Right lobe of liver (tissue), 6 donors: ENCODE data around the gene DGKZ. TPM values are rescaled to one million over a fixed set of nuclear protein-coding genes. Genes with fewer than 3 reads are reported as not detected.

ENCODE experiments used
- ATAC-seq, 4 donors: fragments of 200-7000 bp; cut with Tn5 transposase; one replicate each; pipeline ENCODE4 v1.9.1; 2020; ENCODE audit warnings: mild to moderate bottlenecking in 4 of 4, moderate library complexity in 4 of 4
- DNase-seq, 3 donors: peaks; one replicate each; pipeline ENCODE4 v3.0.0-alpha.2; 2020
- H3K27ac ChIP-seq, 3 donors: fragments of 200-600 bp; one replicate each; pipeline ENCODE4 v1.8.0; 2022
- H3K27me3 ChIP-seq, 2 donors: fragments of 200-600 bp; one replicate each; pipeline ENCODE4 v1.8.0; 2022
- H3K36me3 ChIP-seq, 4 donors: fragments of 200-600 bp; sonication (generic) in 1 of 4; one replicate each; pipeline versions ENCODE4 v1.5.1 to v1.8.0; 2017 to 2022; ENCODE audit warnings: control low read depth in 1 of 4
- H3K4me1 ChIP-seq, 4 donors: fragments of 200-600 bp; sonication (generic) in 1 of 4; one replicate each; pipeline versions ENCODE4 v1.5.1 to v1.8.0; 2017 to 2022; ENCODE audit warnings: control low read depth in 1 of 4
- H3K4me3 ChIP-seq, 3 donors: fragments of 200-600 bp; one replicate each; pipeline ENCODE4 v1.8.0; 2022
- H3K9me3 ChIP-seq, 4 donors: fragments of 200-600 bp; sonication (generic) in 1 of 4; one replicate each; pipeline versions ENCODE4 v1.5.1 to v1.8.0; 2017 to 2022; ENCODE audit warnings: control low read depth in 1 of 4
- CTCF ChIP-seq, 4 donors: fragments of 200-600 bp in 3 of 4; fragments of 450-650 bp in 1 of 4; IDR thresholded peaks; one replicate each; pipeline versions ENCODE4 v1.5.1 to v1.8.0; 2016 to 2022; ENCODE audit warnings: antibody characterized with exemption in 4 of 4, mild to moderate bottlenecking in 2 of 4
- POLR2A ChIP-seq: fragments of 450-650 bp; IDR thresholded peaks from one replicate; pipeline ENCODE4 v1.6.1; 2017; ENCODE audit warnings: antibody characterized with exemption, mild to moderate bottlenecking
- WGBS: methylation state at CpG from one replicate; pipeline ENCODE4 v1.1.6; 2018; ENCODE audit warnings: low coverage, low lambda C conversion rate; ENCODE audit not compliant: insufficient coverage; ENCODE audit errors: missing lambda C conversion rate; 5-methylcytosine and 5-hydroxymethylcytosine counted together
- intact Hi-C, 2 donors: fragments of 100-400 bp; cut with DNase I; formaldehyde crosslinking; loops; one replicate each; pipeline versions ENCODE4 v1.11.2 to v1.14.1; 2022
- total RNA-seq, 6 experiments: library from RNA; depleted of rRNA in 2 of 6; stranded (reverse); fragments of >200 nt in 2 of 6; fragmentation: NEBNext Ultra II Directional in 3 of 6; extraction: Animal tissue kit (Norgen Biotek cat#: 25700) in 3 of 6; gene quantifications; one replicate each; pipeline versions ENCODE4 v1.1.0 to v1.2.4, GENCODE V29; 2016 to 2023
- donor health status: DM: no; HTN: yes; CAD: no.
- donor health status: DM: no; HTN: no; CAD: no.
- donor health status: DM: no; HTN: no; CAD: no.
- donor health status: DM: no; HTN: yes; CAD: no.
- donor health status: DM: no; HTN: yes; CAD: no.

DGKZ gene
- total RNA-seq, 6 experiments from 2014 or later: 10.7 to 57.9 (median 16.0) TPM

- Histone ChIP-seq H3K27ac (no peak overlapping the region), H3K9me3 (no peaks in the 10 kb centered on the region), H3K36me3 (no peaks in the 10 kb centered on the region), H3K27me3 (no peaks in the 10 kb centered on the region), H3K4me1 (no peaks in the 10 kb centered on the region), H3K4me3 (no peak overlapping the region)
- intact Hi-C loops: no loop called here
- TF ChIP-seq POLR2A (no peak), CTCF (IDR thresholded peaks at IDR 0.05) (no peak)
- 75% methylated on average over 2 of the region's 6 CpGs for WGBS
- ATAC-seq (no peak), DNase-seq (no peak)
Measured at GRCh38 chr11:46322759-46323158, 24.5 kb upstream of the DGKZ start.

- 59% methylated on average over 8 of the region's 10 CpGs for WGBS
- intact Hi-C loops: no loop called here
Measured at GRCh38 chr11:46326813-46327416, 20.3 kb upstream of the DGKZ start.

GRCh38 chr11:46327829-46328228 is 19.4 kb upstream of the DGKZ start:
- Histone ChIP-seq H3K4me1 (peaks cover 0 to 5% (median 0%) of the 10 kb centered on the region in 4 donors), H3K27ac (no peak overlapping the region), H3K9me3 (no peaks in the 10 kb centered on the region), H3K27me3 (peaks cover 4 to 14% of the 10 kb centered on the region in 2 donors), H3K4me3 (no peak overlapping the region), H3K36me3 (no peaks in the 10 kb centered on the region)
- TF ChIP-seq CTCF (IDR thresholded peaks at IDR 0.05) (no peak), POLR2A (no peak)
- WGBS: 55% methylated on average over 8 of the region's 8 CpGs
- intact Hi-C loops: no loop called here
- DNase-seq (no peak), ATAC-seq (no peak)

More at GRCh38 chr11:46326813-46327416, 20.3 kb upstream of the DGKZ start:
- TF ChIP-seq POLR2A: no peak
- no peak for TF ChIP-seq CTCF (IDR thresholded peaks at IDR 0.05)
- ATAC-seq: no peak
- H3K36me3 ChIP-seq: no peaks in the 10 kb centered on the region
- H3K4me1 ChIP-seq: no peaks in the 10 kb centered on the region
- no peaks in the 10 kb centered on the region for H3K9me3 ChIP-seq
- no peak overlapping the region for H3K4me3 ChIP-seq
- H3K27me3 ChIP-seq: peaks cover 0 to 5% of the 10 kb centered on the region in 2 donors
- no peak overlapping the region for H3K27ac ChIP-seq
- DNase-seq: no peak

- 49% methylated on average over 4 of the region's 5 CpGs for WGBS
- peaks cover 0 to 6% (median 0%) of the 10 kb centered on the region in 4 donors for H3K4me1 ChIP-seq
- TF ChIP-seq POLR2A (no peak), CTCF (IDR thresholded peaks at IDR 0.05) (no peak)
- ATAC-seq: no peak
- DNase-seq: no peak
- H3K4me3 ChIP-seq: no peak overlapping the region
- H3K36me3 ChIP-seq: no peaks in the 10 kb centered on the region
- H3K27me3 ChIP-seq: peaks cover 4 to 18% of the 10 kb centered on the region in 2 donors
- no peaks in the 10 kb centered on the region for H3K9me3 ChIP-seq
- intact Hi-C loops: no loop called here
- H3K27ac ChIP-seq: no peak overlapping the region
Measured at GRCh38 chr11:46330154-46330553, 17.1 kb upstream of the DGKZ start.
